ENCODE data around the gene ASTN2. TPM values are rescaled to one million over a fixed set of nuclear protein-coding genes. Genes with fewer than 3 reads are reported as not detected.
"Not testable (repeated sequence)": the region's sequence is repeated elsewhere in the genome, so short reads cannot be mapped to it uniquely, and the experiment has no call there.

The ASTN2 gene
- total and polyA plus RNA-seq, 10 donors: 0.87 to 6.1 (median 3.7) TPM

DNA sequence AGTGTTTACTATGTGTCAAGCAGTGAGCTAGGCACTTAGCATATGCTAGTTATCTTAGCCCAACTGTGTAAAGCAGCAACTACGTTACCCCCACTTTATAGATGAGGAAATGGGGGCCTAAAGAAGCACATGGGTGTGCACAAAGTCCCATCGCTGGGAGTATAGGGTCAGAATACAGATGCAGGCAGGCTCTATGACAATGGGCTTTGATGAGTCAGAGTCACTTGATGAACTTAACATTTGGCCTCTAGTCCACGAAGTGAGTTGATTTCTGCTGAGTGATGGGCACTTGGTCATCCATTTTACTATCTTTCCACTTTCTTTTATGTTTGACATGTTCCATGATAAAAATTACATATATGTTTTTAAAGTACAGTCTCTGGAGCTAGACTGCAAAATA lies 523.4 kb downstream of the ASTN2 start:
- no peaks in the 10 kb centered on the region for H3K36me3 ChIP-seq
- H3K27ac ChIP-seq: no peak overlapping the region
- no peaks in the 10 kb centered on the region for H3K27me3 ChIP-seq (replicated peaks in 1 of 7)
- H3K4me3 ChIP-seq: no peak overlapping the region
- WGBS, 5 donors: 73 to 85% (median 76%) methylated on average over 3 of the region's 3 CpGs
- no peaks in the 10 kb centered on the region for H3K4me1 ChIP-seq
- TF ChIP-seq POLR2AphosphoS5 (IDR thresholded peaks at IDR 0.05) (no peak), POLR2A (IDR thresholded peaks at IDR 0.05) (no peak), CTCF (IDR thresholded peaks at IDR 0.05 in 8 of 11, conservative IDR thresholded peaks at IDR 0.05 in 3 of 11) (no peak)
- no peaks in the 10 kb centered on the region for H3K9me3 ChIP-seq
- no peak for DNase-seq
- intact Hi-C loops (cut with DNase I; ENCODE audit: low total_unique reads): no loop called here

GRCh38 chr9:116888476-116888875 lies 526.4 kb downstream of the ASTN2 start:
- H3K4me1 ChIP-seq; DNase-seq; intact Hi-C loops (cut with DNase I; ENCODE audit: low total_unique reads); H3K27ac ChIP-seq; H3K27me3 ChIP-seq (replicated peaks in 1 of 7); H3K4me3 ChIP-seq; H3K36me3 ChIP-seq; H3K9me3 ChIP-seq: not testable (repeated sequence)
- WGBS, 5 donors: 88 to 95% (median 92%) methylated on average over 4 of the region's 4 CpGs

GRCh38 chr9:116888066-116888465 lies 526.8 kb downstream of the ASTN2 start:
- H3K36me3 ChIP-seq: no peaks in the 10 kb centered on the region
- DNase-seq: no peak
- H3K27ac ChIP-seq: no peak overlapping the region
- no peaks in the 10 kb centered on the region for H3K27me3 ChIP-seq (replicated peaks in 1 of 7)
- WGBS, 5 donors: 83 to 97% (median 91%) methylated on average over 1 of the region's 1 CpG
- no peak for TF ChIP-seq POLR2A (IDR thresholded peaks at IDR 0.05)
- intact Hi-C loops (cut with DNase I; ENCODE audit: low total_unique reads): no loop called here
- H3K9me3 ChIP-seq: no peaks in the 10 kb centered on the region
- H3K4me1 ChIP-seq: no peaks in the 10 kb centered on the region
- H3K4me3 ChIP-seq: no peak overlapping the region

- DNase-seq: no peak
- Histone ChIP-seq H3K4me3 (no peak overlapping the region), H3K9me3 (peaks cover 0 to 6% (median under 1%) of the 10 kb centered on the region in 8 donors), H3K36me3 (no peaks in the 10 kb centered on the region), H3K27ac (no peak overlapping the region), H3K27me3 (replicated peaks in 1 of 7) (no peaks in the 10 kb centered on the region), H3K4me1 (no peaks in the 10 kb centered on the region)
- TF ChIP-seq CTCF (IDR thresholded peaks at IDR 0.05 in 8 of 11, conservative IDR thresholded peaks at IDR 0.05 in 3 of 11) (no peak), POLR2AphosphoS5 (IDR thresholded peaks at IDR 0.05) (no peak), POLR2A (IDR thresholded peaks at IDR 0.05) (no peak)
- intact Hi-C loops (cut with DNase I; ENCODE audit: low total_unique reads): no loop called here
- 62 to 93% (median 86%) methylated on average over 1 of the region's 1 CpG for WGBS, 5 donors
Observed at GRCh38 chr9:116883676-116884075, 531.2 kb downstream of the ASTN2 start.

DNA sequence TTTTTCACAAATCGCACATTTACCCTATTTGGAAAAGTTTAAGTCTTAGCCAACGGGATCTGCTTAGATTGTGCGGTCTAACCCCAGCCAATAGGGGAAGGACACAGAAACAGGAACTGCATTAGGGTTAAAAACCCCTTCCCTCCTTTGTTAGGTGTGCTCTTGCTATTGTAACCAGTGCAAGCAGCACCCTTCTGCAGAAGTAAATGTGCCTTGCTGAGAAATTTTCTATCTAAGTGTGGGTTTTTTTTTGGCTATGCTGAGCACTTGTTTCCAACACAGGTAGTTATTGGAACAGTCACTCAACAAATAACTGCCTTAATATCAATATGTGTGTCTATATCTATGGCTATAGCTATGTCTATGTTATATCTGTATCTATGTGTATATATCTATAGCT lies 537.8 kb downstream of the ASTN2 start:
- Histone ChIP-seq H3K27me3 (replicated peaks in 1 of 7) (no peaks in the 10 kb centered on the region), H3K4me1 (no peaks in the 10 kb centered on the region), H3K9me3 (peaks cover 0 to 45% (median 35%) of the 10 kb centered on the region in 8 donors), H3K4me3 (no peak overlapping the region), H3K27ac (no peak overlapping the region), H3K36me3 (no peaks in the 10 kb centered on the region)
- WGBS, 5 donors: 76 to 99% (median 92%) methylated on average over 3 of the region's 3 CpGs
- TF ChIP-seq CTCF (IDR thresholded peaks at IDR 0.05 in 8 of 11, conservative IDR thresholded peaks at IDR 0.05 in 3 of 11) (no peak), POLR2AphosphoS5 (IDR thresholded peaks at IDR 0.05) (no peak), POLR2A (IDR thresholded peaks at IDR 0.05) (no peak)
- no peak for DNase-seq
- intact Hi-C loops (cut with DNase I; ENCODE audit: low total_unique reads): no loop called here

Measured in spleen (tissue), 11 donors.